AG04449 (cell line): ENCODE data around the gene TFDP1.

Source experiments
- CTCF ChIA-PET: fragments of 350-600 bp; formaldehyde crosslinking; extraction: SDS; loops from one replicate; lab custom pipeline; 2021; ENCODE audit warnings: antibody characterized with exemption; lab: Yijun Ruan, JAX
- POLR2A ChIA-PET: fragments of 400-600, 350-600 bp; formaldehyde crosslinking; extraction: SDS; loops from one replicate; lab custom pipeline; 2020; ENCODE audit warnings: antibody characterized with exemption, inconsistent platforms; lab: Yijun Ruan, JAX
- DNase-seq: peaks from one replicate; pipeline ENCODE4 v3.0.0-alpha.2; 2010; ENCODE audit warnings: low read depth, low spot score
- H3K4me3 ChIP-seq: 2 replicates; pipeline ENCODE4 v1.5.1; 2011; ENCODE audit warnings: low read depth, mild to moderate bottlenecking, control low read depth, low read length
- TF ChIP-seq, protein P1 (sequence below): IDR thresholded peaks from one replicate; pipeline ENCODE4 v1.5.1; 2011; ENCODE audit warnings: mild to moderate bottlenecking, moderate library complexity, low read length, control low read depth, inconsistent platforms; ENCODE audit not compliant: insufficient read depth; ENCODE audit errors: missing control alignments

Gene TFDP1

GRCh38 chr13:113607889-113608635 is 23.5 kb downstream of the TFDP1 start:
- ChIA-PET POLR2A (interaction anchor here (0.7 kb wide), 1 partner anchor 18 kb away, joined by 4 read pairs; no protein-coding TSS in a partner anchor), CTCF (no interaction called here)
- no peak for DNase-seq
- TF ChIP-seq, protein P1, sequence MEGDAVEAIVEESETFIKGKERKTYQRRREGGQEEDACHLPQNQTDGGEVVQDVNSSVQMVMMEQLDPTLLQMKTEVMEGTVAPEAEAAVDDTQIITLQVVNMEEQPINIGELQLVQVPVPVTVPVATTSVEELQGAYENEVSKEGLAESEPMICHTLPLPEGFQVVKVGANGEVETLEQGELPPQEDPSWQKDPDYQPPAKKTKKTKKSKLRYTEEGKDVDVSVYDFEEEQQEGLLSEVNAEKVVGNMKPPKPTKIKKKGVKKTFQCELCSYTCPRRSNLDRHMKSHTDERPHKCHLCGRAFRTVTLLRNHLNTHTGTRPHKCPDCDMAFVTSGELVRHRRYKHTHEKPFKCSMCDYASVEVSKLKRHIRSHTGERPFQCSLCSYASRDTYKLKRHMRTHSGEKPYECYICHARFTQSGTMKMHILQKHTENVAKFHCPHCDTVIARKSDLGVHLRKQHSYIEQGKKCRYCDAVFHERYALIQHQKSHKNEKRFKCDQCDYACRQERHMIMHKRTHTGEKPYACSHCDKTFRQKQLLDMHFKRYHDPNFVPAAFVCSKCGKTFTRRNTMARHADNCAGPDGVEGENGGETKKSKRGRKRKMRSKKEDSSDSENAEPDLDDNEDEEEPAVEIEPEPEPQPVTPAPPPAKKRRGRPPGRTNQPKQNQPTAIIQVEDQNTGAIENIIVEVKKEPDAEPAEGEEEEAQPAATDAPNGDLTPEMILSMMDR = no peak
- no peak overlapping the region for H3K4me3 ChIP-seq

DNA sequence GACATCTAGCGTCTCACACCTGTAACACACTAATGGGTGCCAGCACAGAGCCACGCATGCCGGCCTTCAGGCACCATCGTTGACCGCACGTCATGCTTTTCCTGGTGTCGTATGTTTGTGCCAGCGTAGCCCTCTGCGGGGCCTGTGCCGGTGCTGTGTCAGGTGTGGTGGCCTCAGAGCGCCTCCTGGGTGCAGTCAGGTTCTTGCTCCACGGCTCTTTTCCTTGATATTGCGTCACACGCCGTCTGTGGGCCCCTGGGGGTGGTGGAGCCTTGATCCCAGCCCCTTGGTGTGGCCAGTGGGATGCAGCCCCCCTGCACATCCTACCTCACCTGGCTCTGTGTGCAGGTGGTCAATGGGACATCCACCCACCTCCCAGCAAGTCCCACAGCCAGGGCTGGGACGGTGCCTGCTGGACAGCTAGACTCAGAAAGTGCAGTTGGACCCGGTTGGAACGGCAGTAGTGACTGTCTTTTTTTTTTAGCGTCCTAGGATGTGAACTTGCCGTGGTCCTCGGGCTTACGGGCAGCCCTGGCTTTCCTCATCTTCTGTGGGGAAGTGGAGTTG is 24.5 kb downstream of the TFDP1 start:
- ChIA-PET POLR2A (no interaction called here), CTCF (no interaction called here)
- H3K4me3 ChIP-seq = no peak overlapping the region
- TF ChIP-seq, protein P1 = no peak
- DNase-seq = no peak

- CTCF ChIA-PET = no interaction called here
- DNase-seq = no peak
- POLR2A ChIA-PET = no interaction called here
- TF ChIP-seq, protein P1 = no peak
- no peak overlapping the region for H3K4me3 ChIP-seq
Measured at GRCh38 chr13:113609616-113610015, 25.1 kb downstream of the TFDP1 start.

DNA sequence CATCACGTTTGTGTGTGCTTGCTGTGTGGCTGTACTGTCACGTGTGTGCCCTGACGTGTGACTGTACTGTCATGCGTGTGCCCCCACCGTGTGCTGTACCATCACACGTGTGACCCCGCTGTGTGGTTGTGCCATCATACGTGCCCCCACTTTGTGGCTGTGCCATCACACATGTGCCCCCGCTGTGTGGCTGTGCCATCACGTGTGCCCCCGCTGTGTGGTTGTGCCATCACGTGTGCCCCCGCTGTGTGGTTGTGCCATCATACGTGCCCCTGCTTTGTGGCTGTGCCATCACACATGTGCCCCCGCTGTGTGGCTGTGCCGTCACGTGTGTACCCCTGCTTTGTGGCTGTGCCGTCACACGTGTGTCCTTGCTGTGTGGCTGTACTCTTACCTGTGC is 25.7 kb downstream of the TFDP1 start:
- ChIA-PET CTCF (no interaction called here), POLR2A (no interaction called here)
- no peak for DNase-seq
- no peak overlapping the region for H3K4me3 ChIP-seq
- TF ChIP-seq, protein P1 = no peak

DNA sequence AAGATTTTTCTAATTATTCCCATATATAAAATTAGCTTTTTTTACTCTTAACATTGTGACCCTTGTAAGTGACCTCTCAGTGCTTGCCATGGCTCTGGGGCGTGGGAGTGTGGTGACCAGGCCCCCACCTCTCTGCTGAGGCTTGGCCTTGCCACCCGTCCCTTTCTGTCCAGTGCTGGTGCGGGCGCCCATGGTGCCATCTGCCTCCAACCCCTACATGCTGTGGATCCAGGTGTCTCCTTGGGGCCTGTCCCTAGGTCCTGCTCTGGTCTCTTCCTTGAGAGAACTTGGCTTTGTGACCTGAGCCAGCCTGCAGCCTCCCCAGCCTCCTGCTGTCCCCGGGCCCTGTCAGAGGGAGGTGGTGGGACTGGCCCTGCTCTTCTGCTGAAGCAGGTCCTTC is 27.4 kb downstream of the TFDP1 start:
- ChIA-PET CTCF (interaction anchor here (1.3 to 1.6 kb wide), 3 partner anchors 9 to 50 kb away, joined by 3 to 7 read pairs (median 4); no protein-coding TSS in a partner anchor), POLR2A (no interaction called here)
- TF ChIP-seq, protein P1 = no peak

DNA sequence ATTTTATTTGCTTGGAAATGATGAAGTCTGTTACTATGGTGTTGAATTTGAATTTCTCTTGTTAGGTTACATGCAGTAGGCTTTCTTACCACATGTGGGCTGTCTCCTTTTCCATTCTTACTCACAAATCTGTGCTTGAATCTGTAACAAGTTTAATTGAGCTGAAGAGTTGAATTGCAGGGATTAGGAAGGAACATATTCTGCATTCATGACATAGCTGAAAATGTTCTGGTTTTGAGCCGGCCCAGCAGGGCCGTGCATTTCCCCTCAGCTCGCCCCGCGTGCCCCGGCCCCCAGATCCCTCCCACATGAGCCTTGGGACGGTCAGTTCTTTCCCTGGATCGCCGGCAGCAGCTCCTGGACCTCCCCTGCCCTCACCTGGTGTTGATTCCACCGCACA is 28.1 kb downstream of the TFDP1 start:
- no peak overlapping the region for H3K4me3 ChIP-seq
- ChIA-PET POLR2A (no interaction called here), CTCF (interaction anchor here (1.4 to 1.6 kb wide), 2 partner anchors 9 kb away, joined by 3 to 7 read pairs; no protein-coding TSS in a partner anchor)
- TF ChIP-seq, protein P1 = no peak
- no peak for DNase-seq

More for the DNA sequence above, 27.4 kb downstream of the TFDP1 start:
- DNase-seq = no peak
- no peak overlapping the region for H3K4me3 ChIP-seq
